CD8-positive, alpha-beta memory T cell (primary cell): ENCODE data around the gene IL17D. TPM values are rescaled to one million over a fixed set of nuclear protein-coding genes. Genes with fewer than 3 reads are reported as not detected.

Experiments
- CTCF ChIA-PET: fragments of 350-600 bp; sonication (Branson Sonifier 250); formaldehyde crosslinking; loops from one replicate; lab custom pipeline; 2021; ENCODE audit warnings: antibody characterized with exemption; lab: Charles Lee
- POLR2A ChIA-PET: fragments of 350-600 bp; sonication (Branson Sonifier 250); formaldehyde crosslinking; loops from one replicate; lab custom pipeline; 2021; ENCODE audit warnings: antibody characterized with exemption; lab: Charles Lee
- DNase-seq, 5 donors: peaks; one replicate each; pipeline versions ENCODE4 v3.0.0 to v3.0.0-alpha.2; 2020 to 2022; ENCODE audit warnings: mixed read lengths in 1 of 5
- H3K27ac ChIP-seq: one replicate; pipeline ENCODE4 v1.7.0; 2013; ENCODE audit warnings: low read depth, mild to moderate bottlenecking, low read length, moderate library complexity
- H3K27me3 ChIP-seq: 2 replicates; pipeline ENCODE4 v1.7.0; 2013; ENCODE audit warnings: low read length, mild to moderate bottlenecking; ENCODE audit not compliant: insufficient read depth, poor library complexity, severe bottlenecking
- H3K36me3 ChIP-seq: 2 replicates; pipeline ENCODE4 v1.7.0; 2013; ENCODE audit warnings: mild to moderate bottlenecking, low read length, moderate library complexity; ENCODE audit not compliant: insufficient read depth
- H3K4me1 ChIP-seq: 2 replicates; pipeline ENCODE4 v1.7.0; 2013; ENCODE audit warnings: mild to moderate bottlenecking, low read length, moderate library complexity; ENCODE audit not compliant: insufficient read depth
- H3K4me3 ChIP-seq: 2 replicates; pipeline ENCODE4 v1.7.0; 2013; ENCODE audit warnings: mild to moderate bottlenecking, low read length
- H3K9me3 ChIP-seq: 2 replicates; pipeline ENCODE4 v1.7.0; 2013; ENCODE audit warnings: mild to moderate bottlenecking, low read length
- H3K27ac Mint-ChIP-seq, 8 donors: one replicate each; pipeline ENCODE4 v1.8.0; 2020 to 2021; ENCODE audit warnings: mixed read lengths in 8 of 8, mild to moderate bottlenecking in 6 of 8, inconsistent platforms in 3 of 8, moderate library complexity in 3 of 8
- H3K27me3 Mint-ChIP-seq, 2 donors: one replicate each; pipeline ENCODE4 v1.8.0; 2020 to 2021; ENCODE audit warnings: mixed read lengths in 2 of 2, mild to moderate bottlenecking in 1 of 2, moderate library complexity in 1 of 2
- H3K36me3 Mint-ChIP-seq, 3 donors: one replicate each; pipeline ENCODE4 v1.8.0; 2020 to 2021; ENCODE audit warnings: mixed read lengths in 3 of 3, inconsistent platforms in 1 of 3, mild to moderate bottlenecking in 1 of 3
- H3K4me1 Mint-ChIP-seq, 3 donors: one replicate each; pipeline ENCODE4 v1.8.0; 2020 to 2021; ENCODE audit warnings: mixed read lengths in 3 of 3, inconsistent platforms in 1 of 3, mild to moderate bottlenecking in 1 of 3
- H3K4me3 Mint-ChIP-seq, 7 donors: one replicate each; pipeline ENCODE4 v1.8.0; 2020 to 2021; ENCODE audit warnings: mixed read lengths in 7 of 7, mild to moderate bottlenecking in 6 of 7, moderate library complexity in 4 of 7, inconsistent platforms in 2 of 7
- H3K9me3 Mint-ChIP-seq, 5 donors: one replicate each; pipeline ENCODE4 v1.8.0; 2020 to 2022; ENCODE audit warnings: mixed read lengths in 5 of 5, mild to moderate bottlenecking in 3 of 5, moderate library complexity in 2 of 5, inconsistent platforms in 1 of 5
- polyA plus RNA-seq: library from polyadenylated mRNA; unstranded; fragments of 300-500 nt; fragmentation: Illumina TruSeq; gene quantifications from one replicate; pipeline ENCODE4 v1.2.3, GENCODE V29; 2021
- total RNA-seq, 2 experiments: library from RNA; stranded (reverse); gene quantifications; one replicate each; pipeline ENCODE4 v1.2.3, GENCODE V29; 2021

IL17D gene
- total and polyA plus RNA-seq, 3 experiments from 2014 or later: 0.28 to 0.98 (median 0.84) TPM

GRCh38 chr13:20706661-20707060 is 3.2 kb downstream of the IL17D start:
- no peaks in the 10 kb centered on the region for H3K9me3 ChIP-seq
- no peak overlapping the region for H3K4me3 ChIP-seq
- peaks cover 12% of the 10 kb centered on the region for H3K4me1 ChIP-seq
- H3K9me3 Mint-ChIP-seq: no peaks in the 10 kb centered on the region
- peak overlapping the region in 1 of 7 donors; percentile 23 for H3K4me3 Mint-ChIP-seq
- no peak overlapping the region for H3K27ac ChIP-seq
- CTCF ChIA-PET: no interaction called here
- peaks cover 7 to 13% (median 9%) of the 10 kb centered on the region in 3 donors for H3K4me1 Mint-ChIP-seq
- POLR2A ChIA-PET: no interaction called here
- peak overlapping the region in 2 of 8 donors; percentile 7 to 42 for H3K27ac Mint-ChIP-seq
- H3K36me3 ChIP-seq: no peaks in the 10 kb centered on the region
- peaks cover 0 to 3% (median 0%) of the 10 kb centered on the region in 3 donors for H3K36me3 Mint-ChIP-seq
- no peak for DNase-seq
- peaks cover 0 to 5% of the 10 kb centered on the region in 2 donors for H3K27me3 Mint-ChIP-seq
- H3K27me3 ChIP-seq: peaks cover 2% of the 10 kb centered on the region

DNA sequence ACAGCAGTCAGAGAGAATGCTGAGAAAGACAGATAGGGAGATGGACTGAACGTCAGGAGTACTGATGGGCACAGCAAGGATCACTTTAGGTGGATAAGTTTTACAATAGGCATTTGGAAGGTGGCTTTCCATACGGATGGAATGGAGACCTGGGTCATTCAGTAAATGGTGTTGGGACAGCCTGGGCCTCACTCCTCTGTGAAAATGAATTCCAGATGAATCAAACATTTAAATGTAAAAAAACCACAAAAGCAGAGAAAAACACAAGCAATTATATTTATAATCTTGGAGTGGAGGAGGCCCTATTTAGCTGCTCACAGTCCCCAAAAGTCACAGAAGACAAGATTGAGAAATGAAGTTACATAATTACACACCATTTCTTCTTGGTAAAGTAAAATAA is 4.7 kb downstream of the IL17D start:
- Histone ChIP-seq H3K9me3 (no peaks in the 10 kb centered on the region), H3K4me3 (no peak overlapping the region), H3K27me3 (no peaks in the 10 kb centered on the region), H3K36me3 (no peaks in the 10 kb centered on the region), H3K27ac (no peak overlapping the region), H3K4me1 (peaks cover 7% of the 10 kb centered on the region)
- ChIA-PET POLR2A (interaction anchor here (0.7 kb wide), 1 partner anchor 52 kb away, joined by 6 read pairs; no protein-coding TSS in a partner anchor), CTCF (interaction anchor here (0.5 to 3.7 kb wide), 3 partner anchors 120 to 213 kb away, joined by 3 to 14 read pairs (median 4); no protein-coding TSS in a partner anchor)
- Mint-ChIP-seq H3K27ac (no peak overlapping the region), H3K4me3 (no peak overlapping the region), H3K4me1 (peaks cover 3 to 10% (median 9%) of the 10 kb centered on the region in 3 donors), H3K9me3 (no peaks in the 10 kb centered on the region), H3K27me3 (peaks cover 4 to 6% of the 10 kb centered on the region in 2 donors), H3K36me3 (peaks cover 0 to 1% (median 0%) of the 10 kb centered on the region in 3 donors)
- no peak for DNase-seq

GRCh38 chr13:20709369-20709768 is 5.9 kb downstream of the IL17D start:
- POLR2A ChIA-PET: no interaction called here
- H3K27ac Mint-ChIP-seq: no peak overlapping the region
- peaks cover 6 to 9% of the 10 kb centered on the region in 2 donors for H3K27me3 Mint-ChIP-seq

DNA sequence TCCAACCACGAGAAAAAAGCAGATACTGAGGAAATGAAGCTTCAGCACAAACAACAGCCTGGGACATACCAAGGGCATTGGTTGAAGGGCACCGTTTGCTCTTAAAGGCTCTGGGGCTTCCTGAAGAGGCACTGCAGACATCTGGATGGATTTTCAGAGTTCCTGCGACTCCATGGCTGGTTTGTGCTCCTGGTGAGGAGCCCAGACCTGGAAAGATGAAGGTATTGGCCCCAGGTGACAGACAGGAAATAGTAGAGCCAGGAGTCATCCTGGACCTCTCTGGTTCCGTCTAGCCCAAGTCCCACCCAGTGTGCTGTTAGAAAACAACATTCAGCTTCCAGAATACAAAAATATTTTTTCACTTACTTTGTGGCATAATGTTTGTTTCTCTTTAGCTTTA is 6.3 kb downstream of the IL17D start:
- Histone ChIP-seq H3K4me1 (peaks cover 7% of the 10 kb centered on the region), H3K36me3 (no peaks in the 10 kb centered on the region), H3K27ac (no peak overlapping the region), H3K27me3 (no peaks in the 10 kb centered on the region), H3K4me3 (no peak overlapping the region), H3K9me3 (no peaks in the 10 kb centered on the region)
- peaks cover 3 to 13% (median 10%) of the 10 kb centered on the region in 3 donors for H3K4me1 Mint-ChIP-seq
- no peaks in the 10 kb centered on the region for H3K9me3 Mint-ChIP-seq
- no peak overlapping the region for H3K4me3 Mint-ChIP-seq
- H3K36me3 Mint-ChIP-seq: no peaks in the 10 kb centered on the region
- CTCF ChIA-PET: interaction anchor here (3.7 kb wide), 1 partner anchor 119 kb away, joined by 14 read pairs; no protein-coding TSS in a partner anchor
- H3K27ac Mint-ChIP-seq: no peak overlapping the region
- no peak for DNase-seq
- POLR2A ChIA-PET: no interaction called here
- peaks cover 9% of the 10 kb centered on the region in 2 donors for H3K27me3 Mint-ChIP-seq

More at GRCh38 chr13:20709369-20709768, 5.9 kb downstream of the IL17D start:
- Histone ChIP-seq H3K36me3 (no peaks in the 10 kb centered on the region), H3K9me3 (no peaks in the 10 kb centered on the region), H3K4me1 (peaks cover 7% of the 10 kb centered on the region), H3K27ac (no peak overlapping the region), H3K27me3 (no peaks in the 10 kb centered on the region), H3K4me3 (no peak overlapping the region)
- peaks cover 3 to 13% (median 10%) of the 10 kb centered on the region in 3 donors for H3K4me1 Mint-ChIP-seq
- no peak overlapping the region for H3K4me3 Mint-ChIP-seq
- no peak for DNase-seq
- CTCF ChIA-PET: interaction anchor here (3.7 kb wide), 1 partner anchor 119 kb away, joined by 14 read pairs; no protein-coding TSS in a partner anchor
- H3K9me3 Mint-ChIP-seq: no peaks in the 10 kb centered on the region
- H3K36me3 Mint-ChIP-seq: no peaks in the 10 kb centered on the region

DNA sequence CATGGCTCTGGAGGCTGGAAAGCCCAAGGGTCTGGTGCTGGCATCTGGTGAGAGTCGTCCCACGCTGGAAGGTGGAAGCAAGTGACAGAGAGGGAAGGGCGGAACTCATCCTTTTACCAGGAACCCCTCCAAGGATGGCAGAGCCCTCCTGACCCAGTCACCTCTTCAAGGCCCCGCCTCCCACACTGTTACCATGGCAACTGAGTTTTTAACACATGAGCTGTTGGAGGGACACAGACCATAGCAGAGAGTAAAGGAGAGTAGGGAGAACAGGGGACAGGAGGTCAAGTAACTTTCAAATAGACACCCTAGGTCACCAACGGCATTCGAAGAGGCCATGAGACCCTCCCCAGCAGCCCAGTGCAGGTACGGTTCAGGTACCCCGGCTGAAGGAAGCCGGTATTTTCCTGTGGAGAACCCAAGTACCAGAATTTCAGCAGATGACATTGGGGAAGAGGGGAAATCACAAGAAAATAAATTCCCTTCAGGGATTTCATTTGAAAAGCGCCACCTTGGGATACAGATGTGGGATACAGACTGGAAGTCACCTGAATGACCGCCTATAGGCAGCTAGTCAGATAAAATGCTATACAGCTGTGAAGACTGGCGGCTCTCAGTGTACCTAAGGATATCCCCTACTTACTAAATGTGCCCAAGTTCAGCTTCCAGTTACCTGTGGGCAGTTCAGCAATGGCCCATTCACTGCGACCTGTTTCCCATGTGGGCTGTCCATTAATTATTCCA is 8.0 kb downstream of the IL17D start:
- no peak for DNase-seq
- Mint-ChIP-seq H3K27me3 (peaks cover 9% of the 10 kb centered on the region in 2 donors), H3K9me3 (no peaks in the 10 kb centered on the region), H3K36me3 (no peaks in the 10 kb centered on the region), H3K4me1 (peaks cover 3 to 13% (median 10%) of the 10 kb centered on the region in 3 donors), H3K4me3 (no peak overlapping the region), H3K27ac (no peak overlapping the region)
- ChIA-PET POLR2A (no interaction called here), CTCF (interaction anchor here (0.8 to 3.7 kb wide), 12 partner anchors 9 to 219 kb away, joined by 3 to 14 read pairs (median 4); no protein-coding TSS in a partner anchor)
- H3K4me1 ChIP-seq: peaks cover 7% of the 10 kb centered on the region
- no peaks in the 10 kb centered on the region for H3K36me3 ChIP-seq
- H3K9me3 ChIP-seq: no peaks in the 10 kb centered on the region
- no peak overlapping the region for H3K27ac ChIP-seq
- no peaks in the 10 kb centered on the region for H3K27me3 ChIP-seq
- H3K4me3 ChIP-seq: no peak overlapping the region

GRCh38 chr13:20713014-20713376 is 9.5 kb downstream of the IL17D start:
- Mint-ChIP-seq H3K4me1 (peaks cover 3 to 13% (median 10%) of the 10 kb centered on the region in 3 donors), H3K9me3 (no peaks in the 10 kb centered on the region), H3K27ac (no peak overlapping the region), H3K27me3 (peaks cover 9% of the 10 kb centered on the region in 2 donors), H3K36me3 (no peaks in the 10 kb centered on the region), H3K4me3 (no peak overlapping the region)
- H3K4me1 ChIP-seq: peaks cover 7% of the 10 kb centered on the region
- H3K27ac ChIP-seq: no peak overlapping the region
- H3K36me3 ChIP-seq: no peaks in the 10 kb centered on the region
- no peak for DNase-seq
- no peaks in the 10 kb centered on the region for H3K9me3 ChIP-seq
- H3K27me3 ChIP-seq: no peaks in the 10 kb centered on the region
- no peak overlapping the region for H3K4me3 ChIP-seq
- CTCF ChIA-PET: interaction anchor here (1.1 kb wide), 1 partner anchor 11 kb away, joined by 3 read pairs; no protein-coding TSS in a partner anchor
- POLR2A ChIA-PET: no interaction called here

DNA sequence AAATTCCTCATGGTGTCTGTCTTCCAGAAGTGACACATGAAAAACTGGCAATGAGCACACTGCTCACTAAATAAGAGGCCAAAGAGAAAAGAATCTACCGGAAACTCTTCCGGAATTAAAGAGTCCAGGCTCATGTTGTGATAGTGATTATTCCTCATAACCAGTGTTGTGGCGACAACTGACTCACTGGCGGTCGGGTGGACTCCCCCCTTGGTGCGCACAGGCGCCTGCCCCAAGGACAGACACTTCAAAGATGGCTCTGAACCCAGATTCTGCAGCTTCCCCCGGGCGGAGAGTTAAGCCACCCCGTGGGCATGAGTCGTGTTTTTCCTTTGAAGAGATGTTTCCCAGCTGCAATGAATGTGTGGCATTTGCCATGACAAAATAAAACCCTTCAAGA is 10.3 kb downstream of the IL17D start:
- Mint-ChIP-seq H3K27ac (peak overlapping the region in 1 of 8 donors; percentile 32), H3K4me3 (no peak overlapping the region), H3K9me3 (no peaks in the 10 kb centered on the region), H3K27me3 (peaks cover 9% of the 10 kb centered on the region in 2 donors), H3K36me3 (no peaks in the 10 kb centered on the region), H3K4me1 (peaks cover 3 to 13% (median 10%) of the 10 kb centered on the region in 3 donors)
- ChIA-PET POLR2A (no interaction called here), CTCF (interaction anchor here (0.7 to 1.1 kb wide), 2 partner anchors 11 to 115 kb away, joined by 3 read pairs; no protein-coding TSS in a partner anchor)
- no peak for DNase-seq
- H3K9me3 ChIP-seq: no peaks in the 10 kb centered on the region
- no peaks in the 10 kb centered on the region for H3K27me3 ChIP-seq
- H3K4me1 ChIP-seq: peaks cover 7% of the 10 kb centered on the region
- no peaks in the 10 kb centered on the region for H3K36me3 ChIP-seq
- no peak overlapping the region for H3K27ac ChIP-seq
- H3K4me3 ChIP-seq: no peak overlapping the region

DNA sequence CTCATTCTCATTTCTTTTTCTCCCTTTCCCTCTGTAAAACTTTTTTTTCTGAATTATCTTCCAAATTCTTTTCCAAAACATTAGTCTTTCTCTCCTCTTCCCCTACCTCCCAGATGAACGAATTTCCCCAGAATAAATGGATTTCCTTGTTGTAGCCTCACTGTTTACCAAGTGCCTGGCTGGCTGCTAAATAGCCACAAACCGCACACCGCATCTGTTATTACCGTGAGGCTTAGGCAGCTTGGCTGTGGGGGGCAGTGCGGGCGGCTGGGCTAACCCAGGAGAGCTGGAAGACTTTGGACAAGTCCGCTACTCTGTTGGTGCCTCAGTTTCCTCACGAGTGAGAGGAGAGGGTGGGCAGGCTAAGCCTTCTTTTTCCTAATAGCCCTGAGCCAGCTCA is 10.7 kb downstream of the IL17D start:
- H3K36me3 Mint-ChIP-seq: no peaks in the 10 kb centered on the region
- no peak overlapping the region for H3K4me3 ChIP-seq
- H3K27me3 Mint-ChIP-seq: peaks cover 9% of the 10 kb centered on the region in 2 donors
- ChIA-PET CTCF (interaction anchor here (0.7 to 1.1 kb wide), 2 partner anchors 10 to 115 kb away, joined by 3 read pairs; no protein-coding TSS in a partner anchor), POLR2A (no interaction called here)
- no peaks in the 10 kb centered on the region for H3K9me3 Mint-ChIP-seq
- no peaks in the 10 kb centered on the region for H3K36me3 ChIP-seq
- peaks cover 3 to 13% (median 10%) of the 10 kb centered on the region in 3 donors for H3K4me1 Mint-ChIP-seq
- peaks cover 7% of the 10 kb centered on the region for H3K4me1 ChIP-seq
- no peak overlapping the region for H3K4me3 Mint-ChIP-seq
- DNase-seq: no peak
- no peaks in the 10 kb centered on the region for H3K9me3 ChIP-seq
- no peaks in the 10 kb centered on the region for H3K27me3 ChIP-seq
- no peak overlapping the region for H3K27ac ChIP-seq
- peak overlapping the region in 1 of 8 donors; percentile 32 for H3K27ac Mint-ChIP-seq
